HCT116 (cell line): Measurements from ENCODE around the gene SLC22A23. TPM values are rescaled to one million over a fixed set of nuclear protein-coding genes. Genes with fewer than 3 reads are reported as not detected.

Experiments
- ATAC-seq: fragments of 200-7000 bp; cut with Tn5 transposase; 2 replicates; pipeline ENCODE4 v1.9.1; 2020; ENCODE audit warnings: mild to moderate bottlenecking, moderate library complexity
- BruUV-seq: library from RNA; stranded (reverse); fragments of 400-500 nt; replicated peaks from 2 replicates; lab custom pipeline; 2021; lab: Mats Ljungman, UMichigan
- CTCF ChIA-PET: fragments of 300-600 bp; sonication (Branson Sonifier 250); formaldehyde crosslinking; loops from one replicate; lab custom pipeline; 2021; ENCODE audit warnings: antibody characterized with exemption; lab: Charles Lee
- POLR2A ChIA-PET: fragments of 300-600, 350-600 bp; sonication (Branson Sonifier 250); formaldehyde crosslinking; loops from one replicate; lab custom pipeline; 2021; ENCODE audit warnings: antibody characterized with exemption; lab: Charles Lee
- RAD21 ChIA-PET, 2 experiments: fragments of 300-600 bp; sonication (Branson Sonifier 250); formaldehyde crosslinking; loops; one replicate each; lab custom pipeline; 2023; ENCODE audit warnings: low total read pairs in 2 of 2; ENCODE audit not compliant: uncharacterized antibody in 2 of 2, unreplicated experiment in 2 of 2, low non-redundant PET in 1 of 2; lab: Charles Lee
- DNase-seq: peaks from one replicate; pipeline ENCODE4 v3.0.0-alpha.2; 2010; ENCODE audit warnings: low read depth, low spot score
- H2AFZ ChIP-seq: fragments of 200-600 bp; shearing (Covaris generic), sonication (generic); 2 replicates; pipeline ENCODE4 v1.6.1; 2017; ENCODE audit warnings: low read depth, mixed run types, mixed read lengths, antibody characterized with exemption, low read length; ENCODE audit not compliant: poor library complexity, severe bottlenecking
- H3K27ac ChIP-seq: 2 replicates; pipeline ENCODE4 v1.5.1; 2012; ENCODE audit warnings: low read depth, low read length
- H3K27me3 ChIP-seq: fragments of 200-600 bp; sonication (generic); 2 replicates; pipeline ENCODE4 v1.6.1; 2016; ENCODE audit warnings: mixed run types, low read length, mixed read lengths; ENCODE audit not compliant: insufficient read depth
- H3K36me3 ChIP-seq, 2 experiments: fragments of 200-500 bp in 1 of 2; fragments of 200-600 bp in 1 of 2; sonication (Bioruptor generic) in 1 of 2; sonication (generic) in 1 of 2; 2 replicates each; pipeline versions ENCODE4 v1.5.1 to v1.6.1; 2014 to 2016; ENCODE audit warnings: low read length in 2 of 2, inconsistent platforms in 1 of 2, mixed read lengths in 1 of 2, mixed run types in 1 of 2; ENCODE audit not compliant: insufficient read depth in 2 of 2, control insufficient read depth in 1 of 2
- H3K4me1 ChIP-seq, 2 experiments: fragments of 200-600 bp in 1 of 2; sonication (generic) in 1 of 2; 2 replicates each; pipeline versions ENCODE4 v1.5.1 to v1.6.1; 2012 to 2017; ENCODE audit warnings: low read length in 2 of 2, inconsistent platforms in 1 of 2, mild to moderate bottlenecking in 1 of 2, mixed read lengths in 1 of 2, mixed run types in 1 of 2, moderate library complexity in 1 of 2; ENCODE audit not compliant: insufficient read depth in 2 of 2, control insufficient read depth in 1 of 2
- H3K4me2 ChIP-seq: fragments of 200-600 bp; sonication (generic); 2 replicates; pipeline ENCODE4 v1.6.1; 2017; ENCODE audit warnings: mixed run types, low read length, mixed read lengths
- H3K4me3 ChIP-seq, 2 experiments: fragments of 200-600 bp in 1 of 2; sonication (generic) in 1 of 2; replicated peaks in 1 of 2; 2 replicates each; pipeline ENCODE4 v1.5.1; 2011 to 2016; ENCODE audit warnings: low read length in 2 of 2, control low read depth in 1 of 2, low read depth in 1 of 2, mild to moderate bottlenecking in 1 of 2, mixed read lengths in 1 of 2, mixed run types in 1 of 2
- H3K79me2 ChIP-seq: fragments of 200-600 bp; sonication (generic); 2 replicates; pipeline ENCODE4 v1.6.1; 2017; ENCODE audit warnings: mild to moderate bottlenecking, mixed run types, low read length, moderate library complexity, mixed read lengths; ENCODE audit not compliant: insufficient read depth
- H3K9ac ChIP-seq: fragments of 200-600 bp; sonication (generic); 2 replicates; pipeline ENCODE4 v1.6.1; 2016; ENCODE audit warnings: low read length, mixed read lengths
- H3K9me2 ChIP-seq: fragments of 200-600 bp; sonication (generic), shearing (Covaris generic); 2 replicates; pipeline ENCODE4 v1.6.1; 2017; ENCODE audit warnings: mixed run types, mild to moderate bottlenecking, moderate library complexity; ENCODE audit not compliant: insufficient read depth
- H3K9me3 ChIP-seq, 2 experiments: fragments of 200-500 bp in 1 of 2; fragments of 200-600 bp in 1 of 2; sonication (Bioruptor generic) in 1 of 2; sonication (generic) in 1 of 2; 2 replicates each; pipeline ENCODE4 v1.6.1; 2014 to 2017; ENCODE audit warnings: low read length in 2 of 2, mixed read lengths in 2 of 2, inconsistent platforms in 1 of 2, low read depth in 1 of 2, mild to moderate bottlenecking in 1 of 2, mixed run types in 1 of 2, moderate library complexity in 1 of 2; ENCODE audit not compliant: control insufficient read depth in 1 of 2, insufficient read depth in 1 of 2
- H4K20me1 ChIP-seq: fragments of 200-600 bp; sonication (generic), shearing (Covaris generic); 2 replicates; pipeline ENCODE4 v1.6.1; 2017; ENCODE audit warnings: mixed run types, mild to moderate bottlenecking, moderate library complexity; ENCODE audit not compliant: insufficient read depth
- CBX3 ChIP-seq: IDR thresholded peaks from 2 replicates; pipeline ENCODE4 v1.6.1; 2012; ENCODE audit warnings: low read depth
- CEBPB ChIP-seq: IDR thresholded peaks from 2 replicates; pipeline ENCODE4 v1.6.1; 2012; ENCODE audit warnings: low read depth
- EGR1 ChIP-seq: IDR thresholded peaks from 2 replicates; pipeline ENCODE4 v1.6.1; 2012; ENCODE audit warnings: low read depth
- ELF1 ChIP-seq: IDR thresholded peaks from 2 replicates; pipeline ENCODE4 v1.6.1; 2012; ENCODE audit warnings: low read depth, borderline replicate concordance
- EZH2phosphoT487 ChIP-seq: fragments of 200-600 bp; IDR thresholded peaks from 2 replicates; pipeline ENCODE4 v1.6.1; 2018; ENCODE audit warnings: antibody characterized with exemption, borderline replicate concordance
- FOSL1 ChIP-seq: IDR thresholded peaks from 2 replicates; pipeline ENCODE4 v1.6.1; 2012; ENCODE audit warnings: low read depth
- JUND ChIP-seq: IDR thresholded peaks from 2 replicates; pipeline ENCODE4 v1.6.1; 2012
- POLR2A ChIP-seq: IDR thresholded peaks from 2 replicates; pipeline ENCODE4 v1.7.0; 2011; ENCODE audit warnings: borderline replicate concordance; ENCODE audit not compliant: insufficient read depth, insufficient read length; ENCODE audit errors: extremely low read depth
- POLR2AphosphoS5 ChIP-seq: IDR thresholded peaks from 2 replicates; pipeline ENCODE4 v1.6.1; 2011; ENCODE audit warnings: mild to moderate bottlenecking, low read depth, low read length, moderate library complexity
- RAD21 ChIP-seq: IDR thresholded peaks from 2 replicates; pipeline ENCODE4 v1.6.1; 2012; ENCODE audit warnings: low read depth, mild to moderate bottlenecking
- SIN3A ChIP-seq: IDR thresholded peaks from 2 replicates; pipeline ENCODE4 v1.6.1; 2012; ENCODE audit warnings: low read depth
- SP1 ChIP-seq: IDR thresholded peaks from 2 replicates; pipeline ENCODE4 v1.6.1; 2012; ENCODE audit warnings: low read depth
- TCF7L2 ChIP-seq: IDR thresholded peaks from 2 replicates; pipeline ENCODE4 v1.7.0; 2011; ENCODE audit warnings: borderline replicate concordance, inconsistent platforms; ENCODE audit not compliant: insufficient read depth, insufficient read length; ENCODE audit errors: extremely low read depth
- YY1 ChIP-seq: IDR thresholded peaks from 2 replicates; pipeline ENCODE4 v1.6.1; 2011; ENCODE audit warnings: low read length, low read depth, moderate library complexity, mild to moderate bottlenecking; ENCODE audit not compliant: insufficient replicate concordance; ENCODE audit errors: extremely low read depth
- intact Hi-C: fragments of 100-400 bp; cut with micrococcal nuclease; formaldehyde crosslinking; loops from 2 replicates; pipeline ENCODE4 v1.10.0; 2022
- total RNA-seq: library from RNA; stranded (reverse); gene quantifications from one replicate; pipeline ENCODE4 v1.2.1, GENCODE V29; 2021; ENCODE audit not compliant: unreplicated experiment
- TF ChIP-seq, protein P1 (sequence below): IDR thresholded peaks from 2 replicates; pipeline ENCODE4 v1.6.1; 2011; ENCODE audit warnings: mild to moderate bottlenecking, low read length, moderate library complexity; ENCODE audit not compliant: insufficient replicate concordance; ENCODE audit errors: extremely low read depth
- TF ChIP-seq, protein P2 (sequence below): IDR thresholded peaks from 2 replicates; pipeline ENCODE4 v1.6.1; 2012
- TF ChIP-seq, protein P3 (sequence below): IDR thresholded peaks from 2 replicates; pipeline ENCODE4 v1.6.1; 2012; ENCODE audit warnings: low read depth
- TF ChIP-seq, protein P4 (sequence below), 3 experiments: fragments of 200-600 bp in 1 of 3; sonication (generic) in 1 of 3; IDR thresholded peaks in 2 of 3; conservative IDR thresholded peaks in 1 of 3; 2 replicates each; pipeline ENCODE4 v1.5.1; 2012 to 2017; ENCODE audit warnings: low read depth in 2 of 3, low read length in 2 of 3, antibody characterized with exemption in 1 of 3, borderline replicate concordance in 1 of 3, control low read depth in 1 of 3, mild to moderate bottlenecking in 1 of 3, mixed read lengths in 1 of 3, mixed run types in 1 of 3, moderate library complexity in 1 of 3; ENCODE audit not compliant: insufficient read depth in 1 of 3

SLC22A23 gene
- total RNA-seq, 1 experiment from 2014 or later: 11.5 TPM

DNA sequence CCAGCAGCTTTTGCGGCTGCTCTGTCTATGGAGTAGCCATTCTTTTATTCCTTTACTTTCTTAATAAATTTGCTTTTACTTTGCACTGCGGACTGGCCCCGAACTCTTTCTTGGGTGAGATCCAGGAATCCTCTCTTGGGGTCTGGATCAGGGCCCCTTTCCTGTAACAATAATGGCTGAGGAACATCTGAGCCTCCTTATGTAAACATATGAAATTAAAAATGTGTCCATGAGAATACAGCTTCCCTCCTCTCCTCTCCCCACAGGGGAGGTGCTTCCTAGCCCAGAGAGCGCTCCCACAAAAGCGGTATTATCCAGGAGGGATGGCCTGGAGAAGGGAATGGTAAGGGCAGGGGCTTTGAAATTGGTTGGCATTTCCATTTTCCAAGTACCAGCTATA is 117.0 kb downstream of the SLC22A23 start:
- ChIA-PET RAD21 (no interaction called here), POLR2A (no interaction called here), CTCF (interaction anchor here (1.1 kb wide), 1 partner anchor 393 kb away, joined by 4 read pairs; no protein-coding TSS in a partner anchor)
- Histone ChIP-seq H3K9me3 (no peaks in the 10 kb centered on the region), H2AFZ (no peak overlapping the region), H4K20me1 (no peaks in the 10 kb centered on the region), H3K36me3 (no peaks in the 10 kb centered on the region), H3K9me2 (no peaks in the 10 kb centered on the region), H3K27ac (no peak overlapping the region), H3K27me3 (no peaks in the 10 kb centered on the region), H3K79me2 (no peaks in the 10 kb centered on the region), H3K4me2 (no peak overlapping the region), H3K4me1 (peaks cover 19 to 29% of the 10 kb centered on the region in 2 experiments), H3K9ac (no peak overlapping the region), H3K4me3 (no peak overlapping the region)
- ATAC-seq (no peak), DNase-seq (no peak)
- TF ChIP-seq EZH2phosphoT487 (no peak), SP1 (no peak), SIN3A (no peak), RAD21 (no peak), CBX3 (no peak), TCF7L2 (no peak), JUND (no peak), FOSL1 (no peak), ELF1 (no peak), YY1 (no peak), CEBPB (no peak), POLR2A (no peak), POLR2AphosphoS5 (no peak), EGR1 (no peak)
- TF ChIP-seq, protein P1, sequence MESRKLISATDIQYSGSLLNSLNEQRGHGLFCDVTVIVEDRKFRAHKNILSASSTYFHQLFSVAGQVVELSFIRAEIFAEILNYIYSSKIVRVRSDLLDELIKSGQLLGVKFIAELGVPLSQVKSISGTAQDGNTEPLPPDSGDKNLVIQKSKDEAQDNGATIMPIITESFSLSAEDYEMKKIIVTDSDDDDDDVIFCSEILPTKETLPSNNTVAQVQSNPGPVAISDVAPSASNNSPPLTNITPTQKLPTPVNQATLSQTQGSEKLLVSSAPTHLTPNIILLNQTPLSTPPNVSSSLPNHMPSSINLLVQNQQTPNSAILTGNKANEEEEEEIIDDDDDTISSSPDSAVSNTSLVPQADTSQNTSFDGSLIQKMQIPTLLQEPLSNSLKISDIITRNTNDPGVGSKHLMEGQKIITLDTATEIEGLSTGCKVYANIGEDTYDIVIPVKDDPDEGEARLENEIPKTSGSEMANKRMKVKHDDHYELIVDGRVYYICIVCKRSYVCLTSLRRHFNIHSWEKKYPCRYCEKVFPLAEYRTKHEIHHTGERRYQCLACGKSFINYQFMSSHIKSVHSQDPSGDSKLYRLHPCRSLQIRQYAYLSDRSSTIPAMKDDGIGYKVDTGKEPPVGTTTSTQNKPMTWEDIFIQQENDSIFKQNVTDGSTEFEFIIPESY: no peak
- TF ChIP-seq, protein P2, sequence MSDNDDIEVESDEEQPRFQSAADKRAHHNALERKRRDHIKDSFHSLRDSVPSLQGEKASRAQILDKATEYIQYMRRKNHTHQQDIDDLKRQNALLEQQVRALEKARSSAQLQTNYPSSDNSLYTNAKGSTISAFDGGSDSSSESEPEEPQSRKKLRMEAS: no peak
- TF ChIP-seq, protein P3, sequence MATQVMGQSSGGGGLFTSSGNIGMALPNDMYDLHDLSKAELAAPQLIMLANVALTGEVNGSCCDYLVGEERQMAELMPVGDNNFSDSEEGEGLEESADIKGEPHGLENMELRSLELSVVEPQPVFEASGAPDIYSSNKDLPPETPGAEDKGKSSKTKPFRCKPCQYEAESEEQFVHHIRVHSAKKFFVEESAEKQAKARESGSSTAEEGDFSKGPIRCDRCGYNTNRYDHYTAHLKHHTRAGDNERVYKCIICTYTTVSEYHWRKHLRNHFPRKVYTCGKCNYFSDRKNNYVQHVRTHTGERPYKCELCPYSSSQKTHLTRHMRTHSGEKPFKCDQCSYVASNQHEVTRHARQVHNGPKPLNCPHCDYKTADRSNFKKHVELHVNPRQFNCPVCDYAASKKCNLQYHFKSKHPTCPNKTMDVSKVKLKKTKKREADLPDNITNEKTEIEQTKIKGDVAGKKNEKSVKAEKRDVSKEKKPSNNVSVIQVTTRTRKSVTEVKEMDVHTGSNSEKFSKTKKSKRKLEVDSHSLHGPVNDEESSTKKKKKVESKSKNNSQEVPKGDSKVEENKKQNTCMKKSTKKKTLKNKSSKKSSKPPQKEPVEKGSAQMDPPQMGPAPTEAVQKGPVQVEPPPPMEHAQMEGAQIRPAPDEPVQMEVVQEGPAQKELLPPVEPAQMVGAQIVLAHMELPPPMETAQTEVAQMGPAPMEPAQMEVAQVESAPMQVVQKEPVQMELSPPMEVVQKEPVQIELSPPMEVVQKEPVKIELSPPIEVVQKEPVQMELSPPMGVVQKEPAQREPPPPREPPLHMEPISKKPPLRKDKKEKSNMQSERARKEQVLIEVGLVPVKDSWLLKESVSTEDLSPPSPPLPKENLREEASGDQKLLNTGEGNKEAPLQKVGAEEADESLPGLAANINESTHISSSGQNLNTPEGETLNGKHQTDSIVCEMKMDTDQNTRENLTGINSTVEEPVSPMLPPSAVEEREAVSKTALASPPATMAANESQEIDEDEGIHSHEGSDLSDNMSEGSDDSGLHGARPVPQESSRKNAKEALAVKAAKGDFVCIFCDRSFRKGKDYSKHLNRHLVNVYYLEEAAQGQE: no peak
- TF ChIP-seq, protein P4, sequence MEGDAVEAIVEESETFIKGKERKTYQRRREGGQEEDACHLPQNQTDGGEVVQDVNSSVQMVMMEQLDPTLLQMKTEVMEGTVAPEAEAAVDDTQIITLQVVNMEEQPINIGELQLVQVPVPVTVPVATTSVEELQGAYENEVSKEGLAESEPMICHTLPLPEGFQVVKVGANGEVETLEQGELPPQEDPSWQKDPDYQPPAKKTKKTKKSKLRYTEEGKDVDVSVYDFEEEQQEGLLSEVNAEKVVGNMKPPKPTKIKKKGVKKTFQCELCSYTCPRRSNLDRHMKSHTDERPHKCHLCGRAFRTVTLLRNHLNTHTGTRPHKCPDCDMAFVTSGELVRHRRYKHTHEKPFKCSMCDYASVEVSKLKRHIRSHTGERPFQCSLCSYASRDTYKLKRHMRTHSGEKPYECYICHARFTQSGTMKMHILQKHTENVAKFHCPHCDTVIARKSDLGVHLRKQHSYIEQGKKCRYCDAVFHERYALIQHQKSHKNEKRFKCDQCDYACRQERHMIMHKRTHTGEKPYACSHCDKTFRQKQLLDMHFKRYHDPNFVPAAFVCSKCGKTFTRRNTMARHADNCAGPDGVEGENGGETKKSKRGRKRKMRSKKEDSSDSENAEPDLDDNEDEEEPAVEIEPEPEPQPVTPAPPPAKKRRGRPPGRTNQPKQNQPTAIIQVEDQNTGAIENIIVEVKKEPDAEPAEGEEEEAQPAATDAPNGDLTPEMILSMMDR (IDR thresholded peaks at IDR 0.05 in 2 of 3, conservative IDR thresholded peaks at IDR 0.05 in 1 of 3; ENCODE audit: borderline replicate concordance in 1 of 3, insufficient read depth in 1 of 3, low read depth in 2 of 3, low read length in 2 of 3): no peak
- intact Hi-C loops: no loop called here
- BruUV-seq: no TSS peak
